Gastroesophageal sphincter (tissue), 4 donors: Measurements from ENCODE around the gene FAM135A. TPM values are rescaled to one million over a fixed set of nuclear protein-coding genes. Genes with fewer than 3 reads are reported as not detected.
A peak's percentile ranks its signal among the peaks of the same experiment; 100 is the strongest.
"Not testable (repeated sequence)": the region's sequence is repeated elsewhere in the genome, so short reads cannot be mapped to it uniquely, and the experiment has no call there.

Experiments used
- ATAC-seq: fragments of 150-250 bp; one replicate; pipeline ENCODE4 v1.9.1; 2016; ENCODE audit warnings: mild to moderate bottlenecking, moderate library complexity
- H3K27ac ChIP-seq, 4 donors: fragments of 200-600 bp; sonication (generic) in 3 of 4; 1 replicate in 3 of 4; 2 replicates in 1 of 4; pipeline ENCODE4 v1.5.1; 2016 to 2019
- H3K27me3 ChIP-seq: fragments of 200-600 bp; sonication (generic); one replicate; pipeline ENCODE4 v1.5.1; 2019
- H3K36me3 ChIP-seq, 2 donors: fragments of 200-600 bp; sonication (generic); one replicate each; pipeline ENCODE4 v1.5.1; 2019; ENCODE audit warnings: control low read depth in 1 of 2
- H3K4me1 ChIP-seq, 3 donors: fragments of 200-600 bp; sonication (generic); 1 replicate in 2 of 3; 2 replicates in 1 of 3; pipeline ENCODE4 v1.5.1; 2016 to 2019; ENCODE audit warnings: control low read depth in 2 of 3
- H3K4me3 ChIP-seq, 2 donors: fragments of 200-600 bp; sonication (generic); one replicate each; pipeline ENCODE4 v1.5.1; 2019; ENCODE audit warnings: mild to moderate bottlenecking in 1 of 2, moderate library complexity in 1 of 2
- H3K9me3 ChIP-seq, 3 donors: fragments of 200-600 bp; sonication (generic); one replicate each; pipeline ENCODE4 v1.5.1; 2017 to 2019; ENCODE audit warnings: control low read depth in 2 of 3
- EP300 ChIP-seq: sonication (generic); formaldehyde crosslinking; IDR thresholded peaks from one replicate; pipeline ENCODE4 v1.6.1; 2017; ENCODE audit warnings: antibody characterized with exemption, mild to moderate bottlenecking
- POLR2A ChIP-seq, 2 donors: fragments of 450-650 bp; IDR thresholded peaks; one replicate each; pipeline ENCODE4 v1.6.1; 2017; ENCODE audit warnings: antibody characterized with exemption in 2 of 2, mild to moderate bottlenecking in 2 of 2, moderate library complexity in 1 of 2
- POLR2AphosphoS5 ChIP-seq: sonication (generic); formaldehyde crosslinking; IDR thresholded peaks from one replicate; pipeline ENCODE4 v1.6.1; 2017; ENCODE audit warnings: antibody characterized with exemption
- WGBS, 2 donors: methylation state at CpG; one replicate each; pipeline ENCODE4 v1.1.5; 2018; ENCODE audit warnings: low coverage in 1 of 2; 5-methylcytosine and 5-hydroxymethylcytosine counted together
- total RNA-seq, 4 donors: library from RNA; depleted of rRNA; stranded (reverse); fragments of >200 nt; gene quantifications; one replicate each; pipeline ENCODE4 v1.1.0, GENCODE V29; 2016
- TF ChIP-seq, protein P1 (sequence below), 4 experiments: fragments of 200-600 bp in 2 of 4; fragments of 450-650 bp in 2 of 4; sonication (generic) in 1 of 4; IDR thresholded peaks; one replicate each; pipeline ENCODE4 v1.5.1; 2017 to 2019; ENCODE audit warnings: antibody characterized with exemption in 4 of 4, mild to moderate bottlenecking in 2 of 4, moderate library complexity in 2 of 4

Gene FAM135A
- total RNA-seq, 4 donors from 2014 or later, result 15.4 to 37.0 (median 29.9) TPM

GRCh38 chr6:70479236-70479635 is 65.9 kb downstream of the FAM135A start:
- Histone ChIP-seq H3K27me3 (no peaks in the 10 kb centered on the region), H3K36me3 (peaks cover 0 to 29% of the 10 kb centered on the region in 2 donors), H3K27ac (peak overlapping the region; percentile 35 to 60 (median 46)), H3K4me3 (no peak overlapping the region), H3K4me1 (peaks cover 0 to 28% (median 3%) of the 10 kb centered on the region in 3 donors), H3K9me3 (no peaks in the 10 kb centered on the region)
- no peak for ATAC-seq
- no peak for TF ChIP-seq POLR2A (IDR thresholded peaks at IDR 0.05)
- peak; percentile 76 for TF ChIP-seq POLR2AphosphoS5
- WGBS, 2 donors, result 11 to 34% methylated on average over 4 of the region's 4 CpGs

DNA sequence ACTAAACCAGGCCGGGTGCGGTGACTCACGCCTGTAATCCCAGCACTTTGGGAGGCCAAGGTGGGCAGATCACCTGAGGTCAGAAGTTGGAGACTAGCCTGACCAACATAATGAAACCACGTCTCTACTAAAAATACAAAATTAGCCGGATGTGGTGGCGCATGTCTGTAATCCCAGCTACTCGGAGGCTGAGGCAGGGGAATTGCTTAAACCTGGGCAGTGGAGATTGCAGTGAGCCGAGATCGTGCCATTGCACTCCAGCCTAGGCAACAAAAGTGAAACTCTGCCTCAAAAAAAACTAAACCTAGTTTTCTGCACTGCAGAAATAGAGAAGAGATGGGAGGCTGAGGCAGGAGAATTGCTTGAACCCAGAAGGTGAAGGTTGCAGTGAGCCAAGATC is 73.3 kb downstream of the FAM135A start:
- not testable (repeated sequence) for H3K9me3 ChIP-seq, H3K4me3 ChIP-seq, ATAC-seq, H3K27me3 ChIP-seq, H3K27ac ChIP-seq, H3K4me1 ChIP-seq
- 80 to 93% methylated on average over 5 to 7 of the region's 9 CpGs for WGBS, 2 donors
- peaks cover 0 to 34% of the 10 kb centered on the region in 2 donors for H3K36me3 ChIP-seq

GRCh38 chr6:70489364-70489763 is 76.1 kb downstream of the FAM135A start:
- no peaks in the 10 kb centered on the region for H3K4me1 ChIP-seq
- 60 to 70% methylated on average over 3 of the region's 3 CpGs for WGBS, 2 donors
- no peak overlapping the region for H3K27ac ChIP-seq
- no peak for TF ChIP-seq EP300
- TF ChIP-seq, protein P1, sequence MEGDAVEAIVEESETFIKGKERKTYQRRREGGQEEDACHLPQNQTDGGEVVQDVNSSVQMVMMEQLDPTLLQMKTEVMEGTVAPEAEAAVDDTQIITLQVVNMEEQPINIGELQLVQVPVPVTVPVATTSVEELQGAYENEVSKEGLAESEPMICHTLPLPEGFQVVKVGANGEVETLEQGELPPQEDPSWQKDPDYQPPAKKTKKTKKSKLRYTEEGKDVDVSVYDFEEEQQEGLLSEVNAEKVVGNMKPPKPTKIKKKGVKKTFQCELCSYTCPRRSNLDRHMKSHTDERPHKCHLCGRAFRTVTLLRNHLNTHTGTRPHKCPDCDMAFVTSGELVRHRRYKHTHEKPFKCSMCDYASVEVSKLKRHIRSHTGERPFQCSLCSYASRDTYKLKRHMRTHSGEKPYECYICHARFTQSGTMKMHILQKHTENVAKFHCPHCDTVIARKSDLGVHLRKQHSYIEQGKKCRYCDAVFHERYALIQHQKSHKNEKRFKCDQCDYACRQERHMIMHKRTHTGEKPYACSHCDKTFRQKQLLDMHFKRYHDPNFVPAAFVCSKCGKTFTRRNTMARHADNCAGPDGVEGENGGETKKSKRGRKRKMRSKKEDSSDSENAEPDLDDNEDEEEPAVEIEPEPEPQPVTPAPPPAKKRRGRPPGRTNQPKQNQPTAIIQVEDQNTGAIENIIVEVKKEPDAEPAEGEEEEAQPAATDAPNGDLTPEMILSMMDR (IDR thresholded peaks at IDR 0.05), result no peak
- no peak for TF ChIP-seq POLR2AphosphoS5
- H3K4me3 ChIP-seq, result no peak overlapping the region
- H3K36me3 ChIP-seq, result peaks cover 0 to 22% of the 10 kb centered on the region in 2 donors
- no peak for ATAC-seq
- H3K9me3 ChIP-seq, result no peaks in the 10 kb centered on the region
- no peaks in the 10 kb centered on the region for H3K27me3 ChIP-seq

GRCh38 chr6:70494833-70495232 is 81.5 kb downstream of the FAM135A start:
- peaks cover 0 to 15% (median 0%) of the 10 kb centered on the region in 3 donors for H3K9me3 ChIP-seq
- no peaks in the 10 kb centered on the region for H3K4me1 ChIP-seq
- peaks cover 0 to 16% of the 10 kb centered on the region in 2 donors for H3K36me3 ChIP-seq
- no peak overlapping the region for H3K4me3 ChIP-seq
- no peak overlapping the region for H3K27ac ChIP-seq
- H3K27me3 ChIP-seq, result no peaks in the 10 kb centered on the region
- TF ChIP-seq POLR2A (IDR thresholded peaks at IDR 0.05), result no peak
- TF ChIP-seq, protein P1 (IDR thresholded peaks at IDR 0.05), result no peak
- no peak for TF ChIP-seq POLR2AphosphoS5
- no peak for TF ChIP-seq EP300
- 76 to 90% methylated on average over 1 of the region's 1 CpG for WGBS, 2 donors
- ATAC-seq, result no peak

- H3K27me3 ChIP-seq, H3K27ac ChIP-seq, H3K4me1 ChIP-seq, H3K4me3 ChIP-seq, ATAC-seq: not testable (repeated sequence)
- WGBS, 2 donors, result 93 to 100% methylated on average over 3 of the region's 3 CpGs
- Histone ChIP-seq H3K9me3 (peaks cover 0 to 15% (median 0%) of the 10 kb centered on the region in 3 donors), H3K36me3 (peaks cover 0 to 26% of the 10 kb centered on the region in 2 donors)
Observed at GRCh38 chr6:70495790-70496189, 82.5 kb downstream of the FAM135A start.

DNA sequence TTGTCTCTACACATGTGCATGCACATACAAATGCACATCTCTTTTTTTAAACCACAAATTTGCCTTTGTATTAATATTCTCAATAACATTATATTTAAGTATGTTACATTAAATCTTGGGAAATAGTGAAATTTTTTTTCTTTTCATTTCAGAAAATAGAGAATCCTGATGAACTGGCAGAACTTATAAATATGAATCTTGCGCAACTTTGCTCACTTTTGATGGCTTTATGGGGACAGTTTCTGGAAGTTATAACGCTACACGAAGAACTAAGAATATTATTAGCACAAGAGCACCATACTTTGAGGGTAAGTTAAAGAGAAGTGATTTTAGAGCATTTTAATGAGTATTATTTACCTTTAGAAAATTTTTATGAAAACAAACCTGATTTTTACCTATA is 89.2 kb downstream of the FAM135A start:
- Histone ChIP-seq H3K27ac (no peak overlapping the region), H3K27me3 (no peaks in the 10 kb centered on the region), H3K36me3 (peaks cover 0 to 72% of the 10 kb centered on the region in 2 donors), H3K4me3 (no peak overlapping the region), H3K4me1 (no peaks in the 10 kb centered on the region), H3K9me3 (peaks cover 0 to 29% (median 0%) of the 10 kb centered on the region in 3 donors)
- 96 to 100% methylated on average over 3 of the region's 3 CpGs for WGBS, 2 donors
- TF ChIP-seq, protein P1 (IDR thresholded peaks at IDR 0.05), result no peak
- TF ChIP-seq POLR2AphosphoS5 (no peak), EP300 (no peak), POLR2A (IDR thresholded peaks at IDR 0.05) (no peak)
- ATAC-seq, result no peak
